DMS 273 treated with DMSO at 0.1 percent for 48 hours (cell line): ENCODE results near the gene PDE6A.

Experiments used
- DNase-seq: peaks from one replicate; lab custom pipeline; 2025; lab: John Stamatoyannopoulos, UW

The PDE6A gene

GRCh38 chr5:149930043-149930748, 14.4 kb downstream of the PDE6A start:
- no peak for DNase-seq

GRCh38 chr5:149924486-149924885, 20.1 kb downstream of the PDE6A start:
- no peak for DNase-seq

GRCh38 chr5:149922950-149923349, 21.6 kb downstream of the PDE6A start:
- no peak for DNase-seq

GRCh38 chr5:149921597-149921996, 23.0 kb downstream of the PDE6A start:
- DNase-seq = no peak

- DNase-seq = no peak
Observed at GRCh38 chr5:149917073-149917676, 27.4 kb downstream of the PDE6A start.

- no peak for DNase-seq
Observed at GRCh38 chr5:149916334-149917072, 28.1 kb downstream of the PDE6A start.

- no peak for DNase-seq
Observed at GRCh38 chr5:149915392-149916260, 29.0 kb downstream of the PDE6A start.

- DNase-seq = no peak
Observed at GRCh38 chr5:149913436-149914419, 30.9 kb downstream of the PDE6A start.

- no peak for DNase-seq
Observed at GRCh38 chr5:149912226-149912871, 32.2 kb downstream of the PDE6A start.

- no peak for DNase-seq
Observed at GRCh38 chr5:149911031-149911430, 33.6 kb downstream of the PDE6A start.

GRCh38 chr5:149907828-149908227, 36.8 kb downstream of the PDE6A start:
- DNase-seq = no peak

GRCh38 chr5:149904977-149905376, 39.6 kb downstream of the PDE6A start:
- DNase-seq = no peak

GRCh38 chr5:149904293-149904886, 40.2 kb downstream of the PDE6A start:
- no peak for DNase-seq

GRCh38 chr5:149903404-149903803, 41.2 kb downstream of the PDE6A start:
- DNase-seq = no peak

- DNase-seq = no peak
Observed at GRCh38 chr5:149902177-149902576, 42.4 kb downstream of the PDE6A start.

GRCh38 chr5:149901511-149901910, 43.1 kb downstream of the PDE6A start:
- no peak for DNase-seq

- no peak for DNase-seq
Observed at GRCh38 chr5:149900390-149900789, 44.2 kb downstream of the PDE6A start.

GRCh38 chr5:149898811-149899210, 45.8 kb downstream of the PDE6A start:
- no peak for DNase-seq

- DNase-seq = no peak
Observed at GRCh38 chr5:149895416-149896345, 48.9 kb downstream of the PDE6A start.
